HG03378 (cell line): ENCODE results near the gene IRF6.
A peak's percentile ranks its signal among the peaks of the same experiment; 100 is the strongest.

Experiments
- ATAC-seq: cut with Tn5 transposase; IDR thresholded peaks from one replicate; pipeline ENCODE4 v1.9.1; 2021; ENCODE audit warnings: mild to moderate bottlenecking, moderate library complexity; ENCODE audit not compliant: unreplicated experiment

IRF6 gene

DNA sequence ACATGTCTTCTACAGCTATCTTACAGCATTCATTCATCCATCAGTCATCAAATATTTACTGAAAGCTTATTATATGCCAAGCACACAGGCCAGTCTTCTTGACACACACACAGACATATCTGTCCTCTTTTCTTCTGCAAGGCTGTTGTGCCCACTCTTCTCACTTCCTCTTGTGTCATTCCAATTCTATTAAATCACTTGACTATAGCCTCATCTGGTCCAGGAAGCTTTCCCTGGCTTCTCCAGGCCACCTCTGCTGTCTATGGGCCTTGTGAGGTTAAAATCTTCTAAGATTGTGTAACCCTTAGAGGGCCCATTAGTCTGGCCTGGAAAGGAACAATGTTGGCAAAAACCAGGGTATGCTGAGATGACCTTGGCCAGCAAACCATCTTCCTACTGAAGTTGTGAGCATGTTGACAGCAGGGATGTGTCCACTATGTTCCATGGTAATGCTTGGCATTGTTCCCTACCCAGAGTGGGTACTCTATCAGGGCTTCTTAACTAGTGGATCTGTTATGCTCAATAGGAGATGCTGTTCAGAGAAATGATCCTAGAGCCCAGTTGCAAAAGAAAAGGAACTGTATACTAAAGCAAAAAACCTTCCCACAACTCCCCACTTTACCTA, 44.8 kb downstream of the IRF6 start:
- ATAC-seq = no peak

DNA sequence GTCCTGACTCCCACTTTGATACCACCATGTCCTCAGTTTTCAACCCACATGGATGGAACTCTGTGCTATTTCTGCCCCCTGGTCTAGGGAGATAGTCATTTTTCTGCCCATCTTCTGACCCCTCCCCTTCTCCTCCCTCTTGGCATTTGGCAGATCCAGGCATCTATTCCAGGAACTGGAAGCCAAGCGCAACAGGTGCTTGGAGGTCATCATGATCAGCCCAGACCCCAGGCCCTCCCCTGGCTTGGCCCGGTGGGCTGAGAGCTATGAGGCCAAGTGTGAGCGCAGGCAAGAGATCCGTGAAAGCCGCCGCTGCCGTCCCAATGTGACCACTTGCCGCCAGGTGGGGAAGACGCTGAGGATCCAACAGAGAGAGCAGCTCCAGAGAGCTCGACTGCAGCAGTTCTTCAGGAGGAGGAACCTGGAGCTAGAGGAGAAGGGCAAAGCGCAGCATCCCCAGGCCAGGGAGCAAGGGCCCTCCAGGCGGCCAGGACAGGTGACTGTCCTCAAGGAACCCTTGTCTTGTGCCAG, 46.0 kb downstream of the IRF6 start:
- no peak for ATAC-seq

DNA sequence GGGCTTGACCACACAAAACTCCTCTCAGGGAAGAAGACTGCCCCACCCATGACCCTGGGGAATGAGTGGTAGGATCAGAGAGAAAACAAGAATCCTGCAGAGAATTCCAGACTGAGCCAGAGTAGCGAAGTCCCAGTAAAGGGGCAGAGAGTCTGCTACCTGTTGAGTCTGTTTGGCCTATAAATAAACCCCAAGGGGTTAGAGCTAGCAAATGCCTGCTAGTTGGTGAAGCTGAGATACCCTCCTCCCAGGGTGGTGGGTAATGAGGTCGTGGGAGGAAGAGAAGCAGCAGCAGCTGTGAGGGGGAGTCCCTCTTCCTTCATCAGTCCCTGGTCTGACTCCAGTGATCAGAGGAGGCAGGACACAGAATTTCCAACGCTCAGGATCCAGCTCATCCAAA, 47.5 kb downstream of the IRF6 start:
- ATAC-seq = no peak

DNA sequence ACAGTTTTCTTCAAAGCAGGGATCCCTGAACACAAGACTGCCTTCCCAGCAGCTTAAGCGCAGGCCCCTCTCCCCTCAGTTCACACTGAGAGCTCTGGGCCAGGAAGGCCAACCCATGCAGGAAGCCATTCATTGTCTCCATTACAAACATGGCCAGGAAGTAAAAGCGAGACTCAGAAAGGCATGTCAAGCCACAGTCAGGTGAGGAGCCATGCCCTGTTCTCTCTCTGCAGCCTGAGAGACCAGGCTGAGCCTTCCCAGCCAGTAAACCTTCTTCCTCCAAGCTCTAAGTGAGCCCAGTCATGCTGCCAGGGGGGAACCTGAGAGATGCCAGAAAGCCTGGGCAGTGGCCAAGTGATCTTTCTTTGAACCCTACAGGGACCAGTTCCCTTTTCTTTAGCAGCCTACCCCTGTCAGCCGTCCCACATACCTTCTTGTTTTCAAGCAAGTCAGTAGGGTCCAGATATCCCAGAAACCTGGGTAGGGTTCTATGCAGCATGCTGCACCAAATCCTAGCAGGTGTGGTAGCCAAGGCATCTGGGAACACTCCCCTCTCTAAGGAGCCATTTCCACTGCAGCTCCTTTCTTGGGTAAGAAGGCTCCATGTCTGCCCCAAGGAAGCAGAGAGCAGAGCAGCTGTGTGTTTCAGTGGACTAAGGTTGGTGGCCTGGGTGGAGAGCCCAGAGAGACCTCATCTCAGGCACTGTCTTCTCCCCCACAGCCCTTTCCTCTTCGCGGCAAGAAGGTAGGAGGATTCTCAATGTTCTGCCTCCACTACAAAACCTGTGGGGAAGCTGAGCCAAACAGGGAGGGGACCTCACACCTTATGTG, 49.1 kb downstream of the IRF6 start:
- ATAC-seq = peak; percentile 29

DNA sequence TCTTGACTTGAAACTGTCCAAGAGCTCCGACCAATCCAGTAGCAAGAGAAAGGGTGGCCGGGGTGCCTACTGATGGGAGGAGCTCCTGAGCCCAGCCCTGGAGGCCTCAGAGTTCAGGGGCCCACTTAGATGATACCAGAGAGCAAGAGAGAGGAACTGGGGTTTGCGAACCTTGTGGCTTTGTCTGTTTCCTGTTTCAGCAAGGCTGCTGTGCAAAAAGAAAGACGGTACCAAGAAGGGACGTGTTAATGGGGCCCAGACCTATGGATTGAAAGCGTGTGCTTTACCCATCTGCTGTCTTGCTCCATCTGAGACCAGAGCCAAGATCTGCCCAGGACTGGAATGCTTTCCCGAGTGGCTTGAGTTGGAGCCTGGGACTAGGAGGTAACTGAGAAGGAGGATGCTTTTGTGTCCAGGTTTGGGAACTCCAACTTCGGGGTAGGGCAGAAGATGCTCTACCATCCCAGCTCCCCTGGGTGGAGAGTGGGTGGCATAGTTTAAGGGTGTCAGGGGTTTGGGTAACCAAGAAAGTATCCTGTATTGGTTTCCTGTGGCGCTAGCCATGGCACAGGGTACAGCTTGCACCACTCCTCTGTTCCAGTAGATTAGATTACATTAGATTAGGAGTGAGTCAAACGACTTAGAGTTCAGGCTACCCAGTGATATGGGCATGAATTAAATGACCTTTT, 49.9 kb downstream of the IRF6 start, which contains the start of gene TRAF3IP3:
Gene TRAF3IP3, plus strand, starts transcription at position 128 of the 689 bp plus-strand sequence. CDS start 3,987 bp downstream, outside the sequence.
- peak; percentile 70 for ATAC-seq

DNA sequence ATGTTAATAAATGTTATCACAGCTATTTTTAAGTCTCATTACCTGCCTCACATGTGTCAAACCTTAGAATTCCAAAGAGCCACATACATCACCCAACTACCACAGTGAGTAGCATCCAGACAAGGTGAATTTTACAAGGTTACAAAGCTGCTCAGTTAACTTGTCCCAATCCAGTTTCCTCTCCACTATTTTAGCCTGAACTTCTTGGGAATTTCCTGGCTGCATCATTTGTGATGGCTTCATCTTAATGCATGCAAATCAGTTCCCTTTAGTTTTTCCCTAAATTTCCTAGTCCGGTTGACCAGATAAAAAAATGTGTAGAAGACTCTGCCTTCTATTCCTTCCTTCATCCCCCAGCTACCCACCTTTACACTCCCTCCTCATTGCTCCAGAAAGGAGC, 50.7 kb downstream of the IRF6 start:
- no peak for ATAC-seq

DNA sequence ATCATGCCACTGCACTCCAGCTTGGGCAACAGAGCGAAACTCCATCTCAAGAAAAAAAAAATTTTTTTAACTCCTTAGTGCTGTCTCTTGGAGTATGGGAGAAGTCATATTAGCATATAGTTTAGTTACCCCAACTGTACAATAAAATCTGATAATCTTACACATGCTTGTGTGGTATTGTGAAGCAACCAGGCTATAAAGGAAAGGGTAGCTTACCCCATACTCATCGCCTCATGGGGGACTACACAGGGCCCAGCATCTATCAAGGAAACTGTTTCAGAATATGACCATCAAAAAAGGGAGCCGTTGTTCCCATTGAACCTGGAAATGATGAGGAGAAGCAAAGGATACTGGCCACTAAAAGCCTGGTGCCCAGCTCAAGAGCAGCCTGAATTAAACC, 53.1 kb downstream of the IRF6 start:
- ATAC-seq = no peak

DNA sequence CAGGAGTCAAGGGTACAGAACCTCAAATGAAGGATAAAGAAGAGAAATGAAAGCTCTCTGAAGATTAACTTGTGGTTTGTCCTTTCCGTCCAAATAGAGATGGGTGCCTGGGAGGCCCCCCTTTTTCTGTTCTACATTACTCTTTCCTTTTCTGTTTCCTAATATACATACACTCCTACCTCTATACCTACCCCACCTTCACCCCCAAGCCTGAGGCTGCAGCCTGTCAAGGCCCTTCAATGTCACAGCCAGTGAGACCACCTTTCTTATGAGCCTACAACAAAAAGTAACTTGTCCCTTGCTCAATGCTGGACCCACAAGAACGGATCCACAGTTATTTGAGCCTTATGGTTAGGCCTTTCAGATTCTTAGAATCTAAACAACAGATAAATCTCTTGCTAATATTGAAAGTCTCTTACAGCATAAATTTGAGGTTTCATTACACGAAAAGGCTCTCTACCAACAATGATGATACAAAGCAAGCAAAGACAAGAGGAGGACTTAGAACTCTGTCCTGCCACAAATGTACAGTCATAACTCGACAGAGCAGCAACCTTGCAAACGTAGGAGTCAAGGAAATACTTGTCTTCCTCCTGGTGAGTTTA, 54.2 kb downstream of the IRF6 start:
- peak; percentile 54 for ATAC-seq

DNA sequence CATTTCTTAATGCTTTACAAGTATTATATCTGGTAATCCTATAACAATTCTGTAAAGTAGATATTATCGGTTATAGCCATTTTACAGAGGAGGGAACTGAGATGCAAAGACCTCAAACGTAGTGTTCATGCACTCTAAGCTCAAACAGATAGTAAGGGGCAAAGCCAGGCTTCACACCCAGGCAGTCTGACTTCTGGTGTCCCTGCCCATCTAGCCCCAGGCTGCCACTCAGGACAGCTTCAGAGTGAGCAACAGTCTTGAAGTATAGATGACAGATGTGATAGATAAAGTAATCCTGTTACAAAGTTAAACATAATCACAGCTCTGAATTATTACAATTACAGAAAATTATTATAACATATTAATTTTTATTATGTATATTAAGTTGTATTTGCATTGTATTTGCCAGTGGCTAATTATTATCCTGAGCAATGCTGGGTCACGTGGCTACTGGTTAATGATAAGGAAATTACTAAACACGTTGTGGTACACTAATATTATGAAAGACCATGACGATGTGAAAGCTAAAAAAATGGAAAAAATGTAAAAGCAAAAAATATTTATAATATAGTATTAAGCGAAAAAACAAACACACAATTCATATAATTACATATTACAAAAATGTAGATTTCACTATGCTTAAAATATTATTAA, 56.1 kb downstream of the IRF6 start:
- no peak for ATAC-seq

DNA sequence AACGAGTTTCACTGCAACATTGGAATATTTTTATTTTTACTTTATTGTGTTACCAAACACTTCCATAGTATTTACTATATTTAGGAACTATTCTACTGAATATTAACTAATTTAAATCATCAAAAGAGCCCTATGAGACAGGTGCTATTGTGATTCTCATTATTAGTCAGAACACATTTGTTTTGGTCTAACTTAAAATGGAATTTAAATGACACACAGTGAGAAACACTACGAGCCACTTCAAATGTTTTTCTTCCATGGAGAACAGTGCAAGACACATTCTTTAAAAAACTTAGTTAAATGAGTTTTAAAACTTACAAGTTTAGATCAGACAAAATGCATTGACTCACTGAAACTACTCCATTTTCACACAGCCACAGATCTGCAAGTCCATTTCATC, 56.7 kb downstream of the IRF6 start:
- no peak for ATAC-seq

DNA sequence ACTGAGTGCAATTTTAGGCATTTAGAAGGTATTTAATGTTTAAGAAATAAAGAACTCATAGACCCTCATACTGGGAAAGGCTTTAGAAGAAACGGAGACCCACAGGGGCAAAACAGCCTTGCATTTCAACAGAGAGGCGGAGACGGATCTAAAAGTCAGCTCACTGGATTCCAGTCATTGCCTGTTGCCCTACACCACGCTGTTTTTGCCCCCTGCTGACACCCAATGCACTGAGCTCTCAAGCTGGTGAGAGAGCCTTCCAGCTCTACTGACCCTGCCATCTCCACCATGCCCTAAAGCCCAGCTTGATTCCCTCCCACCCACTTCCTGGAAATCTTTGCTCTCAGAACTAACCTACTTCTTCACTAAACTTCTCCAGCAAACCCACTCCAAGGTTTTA, 57.3 kb downstream of the IRF6 start:
- ATAC-seq = no peak

DNA sequence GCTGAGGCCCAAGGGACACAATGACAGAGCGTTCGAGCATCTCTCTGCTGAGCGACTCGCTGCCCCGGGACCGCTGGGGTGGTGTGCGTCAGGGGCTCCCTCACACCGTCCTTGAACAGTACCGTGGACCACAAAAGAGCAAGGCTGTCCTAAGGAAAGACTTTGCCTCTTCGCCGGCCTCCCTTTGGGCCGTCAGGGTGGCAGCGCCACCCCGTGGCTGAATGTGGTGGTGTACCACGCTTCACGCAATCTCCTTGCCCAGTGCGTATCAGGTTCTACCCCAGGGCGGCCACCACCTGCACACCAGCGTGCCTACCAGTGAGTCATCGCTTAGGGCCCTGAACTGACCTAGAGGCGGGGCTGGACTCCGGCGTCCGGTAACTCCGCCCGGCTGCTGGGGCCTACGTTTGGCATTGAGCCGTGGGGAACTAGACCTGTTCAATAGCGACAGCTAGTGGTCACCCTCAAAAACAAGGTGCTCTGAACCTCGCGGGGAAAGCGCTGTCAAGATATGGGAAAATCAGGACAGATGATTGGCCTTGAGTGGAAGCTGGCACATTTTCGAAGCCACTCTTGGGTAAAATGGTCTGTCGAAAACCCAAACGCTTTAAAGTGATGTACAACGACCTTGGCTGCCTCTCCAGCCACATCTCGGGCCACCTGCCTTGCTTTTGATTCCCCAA, 58.2 kb downstream of the IRF6 start:
- ATAC-seq = peak; percentile 71

DNA sequence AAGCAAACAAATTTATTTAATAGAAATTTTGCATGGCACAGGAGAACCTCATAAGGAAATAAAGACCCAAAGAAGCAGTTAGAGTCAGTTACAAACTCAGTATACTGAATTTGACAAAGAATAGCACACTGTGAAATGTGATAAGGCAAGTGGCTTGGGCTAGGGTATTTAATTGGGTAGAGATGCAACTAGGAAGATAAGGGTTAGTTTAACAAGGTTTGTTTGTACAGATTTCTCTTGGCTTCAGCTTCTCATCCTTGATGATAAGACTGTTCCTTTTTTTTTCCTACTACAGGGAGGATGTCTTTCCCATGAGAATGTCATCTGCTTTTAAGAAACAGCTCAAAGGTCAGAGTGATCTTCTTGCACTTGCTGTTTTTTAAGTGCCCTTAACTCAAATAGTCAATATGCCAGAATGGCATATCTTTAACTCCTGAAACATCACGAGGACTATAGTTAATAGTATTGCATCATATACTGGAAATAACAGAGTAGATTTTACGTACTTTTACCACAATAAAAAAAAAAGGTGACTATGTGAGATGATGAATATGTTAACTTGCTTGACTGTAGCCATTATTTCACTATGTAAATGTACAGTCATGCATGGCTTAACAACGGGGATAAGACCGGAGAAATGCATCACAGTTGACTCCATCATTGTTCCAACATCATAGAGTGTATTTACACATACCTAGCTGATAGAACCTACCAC, 59.3 kb downstream of the IRF6 start:
- no peak for ATAC-seq

DNA sequence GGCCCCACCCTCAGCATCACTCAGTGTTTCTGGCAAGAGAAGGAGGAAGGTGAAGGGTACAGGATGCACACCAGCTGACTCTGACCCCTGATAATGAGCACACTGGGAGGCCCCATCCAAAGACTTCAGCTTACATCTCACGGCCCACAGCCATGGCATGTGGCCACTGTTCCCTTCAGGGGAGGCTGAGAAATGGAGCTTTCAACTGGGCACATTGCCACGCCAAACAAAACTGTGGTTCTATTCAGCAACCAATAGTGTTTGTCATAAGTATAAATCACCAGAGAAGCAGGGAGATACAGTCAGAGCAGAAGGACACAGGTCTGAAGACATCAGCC, 62.8 kb downstream of the IRF6 start:
- no peak for ATAC-seq

DNA sequence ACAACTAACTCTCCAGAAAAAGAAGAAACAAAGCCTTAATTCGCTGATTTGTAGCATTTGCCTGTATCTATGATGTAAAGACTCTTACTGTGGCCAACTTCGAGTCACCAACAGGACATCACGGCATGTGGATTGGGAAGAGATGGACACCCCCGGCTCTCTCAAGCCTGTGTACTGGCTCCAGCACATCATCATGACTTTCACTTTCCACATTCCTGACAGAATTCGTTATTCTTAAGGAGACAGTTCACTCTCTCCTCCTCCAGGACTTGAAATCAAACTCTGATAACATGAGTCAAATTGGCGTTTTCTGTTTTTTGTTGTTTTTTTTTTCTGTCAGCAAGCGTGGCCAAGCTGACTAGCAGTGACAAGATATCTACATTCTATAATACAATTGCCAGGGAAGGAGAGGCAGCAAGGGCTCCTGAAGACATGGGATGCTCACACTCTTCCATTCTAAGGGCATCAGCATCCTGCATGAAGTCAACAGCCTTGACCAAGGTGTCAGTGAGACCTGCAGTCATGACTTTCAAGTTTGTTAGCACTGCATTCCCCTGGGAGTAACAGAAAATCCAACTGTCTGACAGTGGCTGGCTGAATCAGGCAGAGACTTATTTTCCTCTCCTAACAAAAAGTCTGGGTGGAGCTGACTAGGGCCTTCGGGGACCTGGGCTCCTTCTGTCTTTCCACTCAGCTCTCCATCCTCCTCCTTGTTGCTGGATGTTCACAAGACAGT, 63.4 kb downstream of the IRF6 start:
- no peak for ATAC-seq

DNA sequence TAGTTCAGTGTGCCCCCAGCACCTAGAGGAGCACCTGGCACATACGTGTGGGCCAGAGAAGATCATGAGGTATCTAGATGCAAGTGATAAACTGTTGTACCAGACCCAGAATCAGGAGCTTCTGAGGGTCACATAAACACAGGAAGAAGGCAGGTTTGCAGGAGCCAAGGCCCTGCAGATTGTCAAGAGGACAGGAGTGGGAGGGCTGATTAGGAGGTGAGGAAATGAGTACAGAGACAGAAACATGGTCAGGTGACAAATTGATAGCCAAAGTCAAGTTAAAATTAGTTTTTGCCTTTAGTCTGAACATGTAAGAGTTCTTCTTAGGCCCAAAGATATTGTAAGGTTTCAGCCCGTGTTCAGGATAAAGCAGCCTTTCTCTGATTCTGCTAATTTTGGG, 64.1 kb downstream of the IRF6 start:
- ATAC-seq = no peak

DNA sequence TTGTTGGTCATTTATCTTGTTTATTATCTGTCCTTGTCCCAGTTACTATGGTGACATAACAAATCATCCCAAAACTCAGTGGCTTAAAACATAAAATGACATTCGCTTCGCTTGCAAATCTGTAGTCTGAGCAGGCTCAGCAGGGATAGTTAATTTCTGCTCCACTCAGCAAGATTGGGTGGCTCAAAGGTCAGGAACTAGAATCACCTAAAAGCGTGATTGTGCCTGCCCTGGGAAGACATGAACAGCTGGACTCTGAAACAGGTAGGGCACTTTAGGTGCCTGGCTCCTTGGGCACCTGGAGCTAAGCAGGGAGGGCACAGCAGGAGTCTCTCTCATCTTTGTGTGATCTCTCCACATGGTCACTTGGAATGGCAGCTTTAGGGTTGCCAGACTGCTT, 64.7 kb downstream of the IRF6 start:
- ATAC-seq = no peak

DNA sequence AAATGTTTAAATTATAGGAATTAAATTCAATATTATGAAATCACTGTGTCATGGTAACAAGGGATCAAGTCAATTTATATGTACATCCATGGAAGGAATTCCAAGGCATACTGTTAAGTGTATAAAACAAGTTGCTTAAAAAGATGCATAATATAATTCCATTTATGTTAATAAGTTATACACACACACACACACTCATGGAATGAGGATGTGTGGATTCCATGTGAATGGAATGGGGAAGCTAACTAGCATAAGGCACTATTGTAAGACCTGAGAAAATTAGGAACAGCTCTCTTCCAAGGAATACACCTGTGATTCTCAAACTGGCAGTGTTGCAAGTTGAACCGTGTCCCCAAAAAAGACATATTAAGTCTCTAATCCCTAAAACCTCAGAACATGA, 67.7 kb downstream of the IRF6 start:
- ATAC-seq = no peak

DNA sequence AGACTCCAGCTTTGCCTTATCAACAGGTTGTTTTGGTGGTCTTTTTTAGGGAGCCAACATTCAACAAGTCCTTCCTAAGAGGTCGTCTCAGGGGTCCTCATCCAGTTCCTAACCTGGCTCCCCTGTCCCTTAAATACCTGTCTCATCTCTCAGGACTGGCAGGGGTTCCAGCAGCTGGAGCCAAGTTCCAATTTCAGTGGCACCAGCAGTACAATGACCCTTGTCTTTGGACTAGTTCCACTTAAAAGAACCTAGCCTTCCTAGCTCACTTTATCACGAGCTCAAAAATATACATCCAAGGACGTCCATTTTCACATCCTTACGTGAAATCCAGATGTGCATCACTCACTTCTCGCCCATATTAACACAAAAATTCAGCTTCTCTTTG, 68.8 kb downstream of the IRF6 start:
- ATAC-seq = no peak
